Activated CD4-positive, alpha-beta T cell treated with anti-CD3 and anti-CD28 coated beads for 24 hours (primary cell): ENCODE results near the gene OR9G1.
"Not testable (repeated sequence)": the region's sequence is repeated elsewhere in the genome, so short reads cannot be mapped to it uniquely, and the experiment has no call there.

Source experiments
- DNase-seq, 2 donors: peaks; one replicate each; pipeline ENCODE4 v3.0.0-alpha.2; 2020; ENCODE audit warnings: low read depth in 2 of 2

The OR9G1 gene, protein sequence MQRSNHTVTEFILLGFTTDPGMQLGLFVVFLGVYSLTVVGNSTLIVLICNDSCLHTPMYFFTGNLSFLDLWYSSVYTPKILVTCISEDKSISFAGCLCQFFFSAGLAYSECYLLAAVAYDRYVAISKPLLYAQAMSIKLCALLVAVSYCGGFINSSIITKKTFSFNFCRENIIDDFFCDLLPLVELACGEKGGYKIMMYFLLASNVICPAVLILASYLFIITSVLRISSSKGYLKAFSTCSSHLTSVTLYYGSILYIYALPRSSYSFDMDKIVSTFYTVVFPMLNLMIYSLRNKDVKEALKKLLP

DNA sequence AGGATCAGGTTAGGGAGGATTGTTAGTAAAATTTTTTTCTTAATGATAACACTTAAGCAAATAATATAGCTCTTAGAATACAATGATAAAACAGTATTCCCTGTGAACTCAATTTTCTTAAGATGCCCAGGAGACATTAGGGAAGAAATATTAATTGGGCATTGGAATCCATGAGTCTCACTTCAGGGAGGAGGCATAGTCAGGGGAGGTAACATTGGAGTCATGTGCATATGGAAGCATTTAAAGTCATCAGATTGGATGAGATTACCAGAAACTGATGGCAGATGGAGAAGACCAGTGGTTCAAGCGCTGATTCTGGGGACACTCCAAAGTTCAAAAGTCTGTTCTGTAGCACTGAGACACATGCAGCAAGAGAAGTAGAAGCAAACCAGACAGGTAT lies at the start of gene OR9G1:
TSS of gene OR9G1 (plus strand) at position 301 of the 400 bp plus-strand sequence. CDS start 1,293 bp downstream, outside the sequence.
- no peak for DNase-seq

DNA sequence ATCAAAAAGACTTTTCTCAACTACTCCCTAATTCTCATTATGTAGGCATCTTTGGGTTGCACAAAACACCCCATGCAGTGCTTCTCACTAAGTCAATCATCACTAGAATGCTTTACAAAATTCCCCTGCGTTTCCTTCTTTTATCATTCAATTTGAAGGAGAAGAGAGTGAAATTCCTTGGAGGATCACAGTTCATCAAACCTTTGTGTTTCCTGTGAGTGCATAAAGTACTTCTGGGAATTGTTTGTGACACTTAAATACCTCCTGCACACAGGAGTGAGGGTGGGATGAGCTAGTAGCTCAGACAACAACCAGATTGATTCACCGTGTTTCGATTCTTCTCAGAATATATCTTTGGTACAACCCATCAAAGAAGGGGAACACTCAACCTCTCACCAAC lies 39.1 kb upstream of the OR9G1 start:
- DNase-seq = no peak

DNA sequence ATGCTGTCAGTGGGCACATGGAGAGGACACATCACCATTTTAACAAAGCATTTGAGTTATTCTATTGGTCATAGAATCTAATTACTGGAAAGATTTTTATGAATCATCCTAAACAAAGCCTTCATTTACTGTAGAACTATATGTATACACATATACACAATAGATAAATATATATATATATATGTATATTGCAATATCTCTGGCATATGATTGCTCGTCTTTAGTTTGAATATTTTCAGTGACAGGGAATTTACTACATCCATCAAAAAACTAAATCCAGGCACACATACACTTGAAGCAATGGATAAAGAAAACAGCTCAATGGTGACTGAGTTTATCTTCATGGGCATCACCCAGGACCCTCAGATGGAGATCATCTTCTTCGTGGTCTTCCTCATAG lies 35.5 kb upstream of the OR9G1 start, which contains the start of gene OR5AR1:
TSS of gene OR5AR1 (plus strand) at position 301 of the 400 bp plus-strand sequence. CDS start at position 301, 0 bp downstream.
- DNase-seq = no peak

DNA sequence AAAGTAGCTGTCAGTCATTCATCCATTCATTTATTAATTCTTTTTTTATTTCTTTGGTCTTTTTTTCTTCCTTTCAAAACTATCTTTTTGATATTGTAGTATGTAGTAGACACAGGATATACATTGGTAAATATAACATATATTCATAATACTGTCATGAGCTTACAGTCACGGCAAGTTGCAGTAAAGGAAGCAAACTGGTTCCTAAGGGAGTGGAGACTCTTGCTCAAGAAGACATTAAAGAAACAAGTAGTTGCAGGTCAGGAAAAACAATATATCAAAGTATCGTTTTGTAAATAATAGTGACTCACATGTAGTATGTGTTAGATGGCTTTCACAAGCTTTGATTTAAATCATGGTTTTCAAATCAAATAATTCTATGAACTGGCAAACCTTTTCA lies 27.9 kb upstream of the OR9G1 start:
- DNase-seq = no peak

DNA sequence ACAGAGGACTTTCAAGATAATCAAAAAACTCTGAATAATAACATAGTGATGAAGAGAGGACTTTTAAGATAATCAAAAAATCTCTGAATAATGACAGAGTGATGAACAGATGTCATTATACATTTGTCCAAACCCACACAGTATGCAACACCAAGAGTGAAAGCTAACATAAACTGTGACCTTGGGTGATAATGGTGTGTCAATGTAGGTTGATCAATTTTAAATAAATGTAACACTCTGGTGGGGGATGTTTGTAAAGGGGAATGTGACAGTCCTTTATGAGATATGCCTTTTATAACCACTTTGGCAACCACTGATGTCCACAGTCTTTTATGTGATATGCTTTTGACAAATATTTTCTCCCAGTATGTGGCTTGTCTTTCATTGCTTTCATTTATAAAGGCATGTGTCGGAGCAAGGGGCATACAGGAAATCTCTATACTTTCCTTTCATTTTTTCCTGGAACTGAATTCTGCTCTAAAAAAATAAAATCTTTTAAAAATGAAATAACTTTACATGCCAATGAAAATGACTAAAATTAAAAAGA lies 10.3 kb upstream of the OR9G1 start:
- no peak for DNase-seq

DNA sequence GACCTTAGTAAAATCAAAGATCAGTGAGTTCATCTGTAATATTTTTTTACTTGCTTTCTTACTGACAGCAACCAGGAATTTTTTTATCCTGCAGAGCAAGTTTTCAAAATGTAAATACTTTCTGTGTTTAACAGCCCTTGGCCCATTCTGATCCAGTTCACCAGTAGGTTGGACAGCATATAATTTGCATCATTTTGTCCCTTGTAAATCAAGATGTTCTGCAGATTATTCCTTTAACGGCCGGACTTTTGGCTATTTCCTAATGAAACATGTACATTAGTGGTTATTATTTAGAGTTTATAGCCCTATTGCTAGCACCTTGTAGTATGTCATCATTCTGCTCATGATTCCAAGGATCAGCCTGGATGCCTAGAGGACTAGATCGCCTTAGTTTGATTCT lies 7.7 kb upstream of the OR9G1 start:
- DNase-seq = not testable (repeated sequence)

DNA sequence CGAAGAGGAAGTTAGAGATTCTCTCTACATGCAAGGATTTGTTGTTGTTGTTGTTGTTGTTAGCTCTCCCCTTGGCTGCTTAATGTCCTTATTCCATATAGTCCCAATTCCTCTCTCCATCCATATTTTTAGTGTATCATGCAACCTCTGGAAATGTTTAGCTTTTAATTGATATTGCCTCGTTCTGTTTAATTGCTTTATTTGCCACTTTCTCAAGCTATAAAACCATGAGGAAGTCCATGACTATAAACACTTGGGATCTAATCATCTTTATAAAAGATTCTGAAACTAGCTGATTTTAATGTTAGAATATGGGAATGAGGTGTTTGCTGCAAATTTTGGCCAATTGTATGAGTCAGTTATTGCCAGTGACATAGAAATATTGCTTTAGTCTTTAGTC lies 5.5 kb upstream of the OR9G1 start:
- DNase-seq = no peak

DNA sequence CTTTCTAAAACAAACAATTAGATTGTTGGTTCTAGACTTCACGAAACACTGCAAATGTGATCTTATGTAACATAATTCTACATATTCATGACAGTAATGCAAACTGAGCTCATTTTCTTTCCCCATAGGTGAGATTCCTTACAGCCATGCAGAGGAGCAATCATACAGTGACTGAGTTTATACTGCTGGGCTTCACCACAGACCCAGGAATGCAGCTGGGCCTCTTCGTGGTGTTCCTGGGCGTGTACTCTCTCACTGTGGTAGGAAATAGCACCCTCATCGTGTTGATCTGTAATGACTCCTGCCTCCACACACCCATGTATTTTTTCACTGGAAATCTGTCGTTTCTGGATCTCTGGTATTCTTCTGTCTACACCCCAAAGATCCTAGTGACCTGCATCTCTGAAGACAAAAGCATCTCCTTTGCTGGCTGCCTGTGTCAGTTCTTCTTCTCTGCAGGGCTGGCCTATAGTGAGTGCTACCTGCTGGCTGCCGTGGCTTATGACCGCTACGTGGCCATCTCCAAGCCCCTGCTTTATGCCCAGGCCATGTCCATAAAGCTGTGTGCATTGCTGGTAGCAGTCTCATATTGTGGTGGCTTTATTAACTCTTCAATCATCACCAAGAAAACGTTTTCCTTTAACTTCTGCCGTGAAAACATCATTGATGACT lies 1.5 kb downstream of the OR9G1 start:
- no peak for DNase-seq

DNA sequence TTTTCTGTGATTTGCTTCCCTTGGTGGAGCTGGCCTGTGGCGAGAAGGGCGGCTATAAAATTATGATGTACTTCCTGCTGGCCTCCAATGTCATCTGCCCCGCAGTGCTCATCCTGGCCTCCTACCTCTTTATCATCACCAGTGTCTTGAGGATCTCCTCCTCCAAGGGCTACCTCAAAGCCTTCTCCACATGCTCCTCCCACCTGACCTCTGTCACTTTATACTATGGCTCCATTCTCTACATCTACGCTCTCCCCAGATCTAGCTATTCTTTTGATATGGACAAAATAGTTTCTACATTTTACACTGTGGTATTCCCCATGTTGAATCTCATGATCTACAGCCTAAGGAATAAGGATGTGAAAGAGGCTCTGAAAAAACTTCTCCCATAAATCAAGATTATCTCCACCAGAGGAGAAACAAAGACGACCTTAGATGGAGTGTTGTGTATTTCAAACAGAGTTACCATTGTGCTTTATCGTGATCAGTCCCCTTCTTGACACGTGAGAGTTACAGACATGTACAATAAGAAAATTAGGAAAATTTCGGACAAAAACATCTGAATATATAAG lies 2.1 kb downstream of the OR9G1 start:
- no peak for DNase-seq

DNA sequence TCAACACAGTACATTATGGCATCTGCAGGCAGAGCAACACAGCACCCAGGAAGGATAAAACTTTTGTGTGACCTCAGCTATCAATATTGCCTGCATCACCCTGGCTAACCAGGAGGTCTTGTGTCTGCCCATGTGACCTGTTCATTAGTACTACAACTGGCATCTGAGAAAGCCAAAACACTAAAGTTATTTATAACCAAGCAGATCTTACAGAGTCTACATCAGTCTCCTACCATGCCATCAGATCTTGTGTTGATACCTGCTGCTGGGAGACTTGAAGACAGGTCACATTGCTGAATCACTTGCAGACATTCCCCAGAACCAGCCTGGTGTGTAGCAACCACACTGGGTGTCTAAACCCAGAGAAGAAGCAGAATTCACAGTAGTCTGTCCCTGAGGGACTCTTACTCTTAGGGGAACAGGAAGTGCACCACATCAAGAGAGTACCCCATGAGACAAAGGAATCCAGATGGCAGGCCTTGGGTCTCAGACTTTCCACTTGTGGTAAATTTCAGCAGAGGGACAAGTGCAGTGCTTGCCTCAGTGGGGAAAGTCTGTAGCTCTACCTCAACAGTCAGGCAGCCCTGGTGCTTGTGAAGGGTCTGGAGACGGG lies 7.0 kb downstream of the OR9G1 start:
- no peak for DNase-seq

DNA sequence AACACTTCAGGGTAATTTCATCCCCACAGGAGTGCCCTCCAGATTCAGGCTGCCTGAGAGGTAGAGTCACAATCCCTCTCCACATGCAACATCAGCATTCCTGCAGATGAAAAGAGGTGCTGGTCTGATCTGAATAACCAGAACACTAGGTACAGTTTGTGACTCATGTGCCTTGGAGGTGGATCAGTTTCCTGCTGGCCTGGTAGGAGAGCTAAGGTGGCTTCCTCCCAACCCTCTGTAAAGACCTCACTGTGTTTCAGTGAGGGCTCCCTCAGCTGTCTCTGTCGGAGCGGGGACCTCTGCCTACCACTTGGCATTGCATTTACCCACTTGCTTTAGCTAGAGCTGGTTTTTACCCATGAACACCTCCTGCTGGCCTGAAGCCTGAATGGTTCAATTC lies 7.6 kb downstream of the OR9G1 start:
- no peak for DNase-seq

DNA sequence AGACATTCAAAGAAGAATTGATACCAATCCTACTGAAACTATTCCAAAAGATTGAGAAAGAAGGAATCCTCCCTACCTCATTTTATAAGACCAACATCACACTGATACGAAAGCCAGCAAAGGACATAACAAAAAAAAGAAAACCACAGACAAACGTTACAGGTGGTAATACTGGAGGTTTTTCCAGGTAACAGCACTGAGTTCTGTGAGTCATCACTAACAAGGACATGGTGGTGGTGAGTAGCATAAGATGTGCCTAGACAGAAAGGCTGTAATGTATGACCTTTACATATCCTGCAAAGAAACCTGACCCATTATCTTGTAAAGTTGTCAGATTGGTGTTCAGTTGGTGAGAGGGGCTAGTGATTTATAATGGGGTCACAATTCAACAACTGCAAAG lies 15.3 kb downstream of the OR9G1 start:
- DNase-seq = no peak

DNA sequence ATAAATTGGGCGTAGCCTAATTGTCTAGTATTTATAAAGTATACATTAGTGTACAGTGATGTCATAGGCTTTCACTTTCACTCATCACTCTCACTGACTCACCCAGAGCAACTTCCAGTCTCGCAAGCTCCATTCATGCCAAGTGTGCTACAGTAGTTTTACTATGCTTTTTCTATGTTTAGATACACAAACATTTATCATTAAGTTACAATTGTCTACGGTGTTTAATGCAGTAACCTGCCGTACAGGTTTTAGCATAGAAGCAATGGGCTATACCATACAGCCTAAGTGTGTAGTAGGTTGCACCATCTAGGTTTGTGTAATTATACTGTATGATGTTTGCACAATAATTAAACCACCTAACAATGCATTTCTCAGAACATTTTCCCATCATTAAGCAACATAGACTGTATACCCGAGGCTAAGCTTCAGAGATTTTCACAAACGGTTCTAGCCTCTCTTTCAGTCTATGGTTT lies 17.5 kb downstream of the OR9G1 start:
- no peak for DNase-seq

DNA sequence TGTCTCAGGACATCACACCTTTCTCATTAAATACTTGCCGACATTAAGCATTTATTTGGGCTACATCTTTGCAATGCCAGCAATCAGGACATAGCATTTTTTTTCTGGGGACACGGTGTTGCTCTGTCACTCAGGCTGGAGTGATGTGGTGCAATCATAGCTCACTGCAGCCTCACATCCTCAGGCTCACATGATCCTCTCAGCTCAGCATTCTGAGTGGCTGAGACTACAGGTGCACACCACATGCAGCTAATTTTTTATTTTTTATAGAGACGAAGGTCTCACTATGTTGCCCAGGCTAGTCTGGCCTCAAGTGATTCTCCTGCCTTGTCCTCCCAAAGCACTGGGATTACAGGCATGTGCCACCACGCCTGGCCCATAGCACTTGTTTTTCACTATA lies 21.6 kb downstream of the OR9G1 start:
- no peak for DNase-seq

DNA sequence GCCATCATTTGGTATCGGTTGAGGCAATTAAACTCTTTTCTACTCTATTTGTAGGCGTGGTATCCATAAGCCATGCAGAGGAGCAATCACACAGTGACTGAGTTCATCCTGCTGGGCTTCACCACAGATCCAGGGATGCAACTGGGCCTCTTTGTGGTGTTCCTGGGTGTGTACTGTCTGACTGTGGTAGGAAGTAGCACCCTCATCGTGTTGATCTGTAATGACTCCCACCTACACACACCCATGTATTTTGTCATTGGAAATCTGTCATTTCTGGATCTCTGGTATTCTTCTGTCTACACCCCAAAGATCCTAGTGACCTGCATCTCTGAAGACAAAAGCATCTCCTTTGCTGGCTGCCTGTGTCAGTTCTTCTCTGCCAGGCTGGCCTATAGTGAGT lies 41.2 kb downstream of the OR9G1 start:
- DNase-seq = no peak

DNA sequence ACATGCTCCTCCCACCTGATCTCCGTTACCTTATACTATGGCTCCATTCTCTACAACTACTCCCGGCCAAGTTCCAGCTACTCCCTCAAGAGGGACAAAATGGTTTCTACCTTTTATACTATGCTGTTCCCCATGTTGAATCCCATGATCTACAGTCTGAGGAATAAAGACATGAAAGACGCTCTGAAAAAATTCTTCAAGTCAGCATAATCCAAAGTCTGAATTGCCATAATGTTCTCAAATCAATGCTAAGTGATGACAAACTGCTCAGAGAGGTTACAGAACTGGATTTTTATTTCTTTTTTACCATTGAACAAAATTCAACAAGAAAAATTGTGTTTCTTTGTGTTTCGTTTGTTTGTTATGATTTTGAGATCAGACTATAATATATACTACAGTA lies 42.0 kb downstream of the OR9G1 start:
- no peak for DNase-seq

DNA sequence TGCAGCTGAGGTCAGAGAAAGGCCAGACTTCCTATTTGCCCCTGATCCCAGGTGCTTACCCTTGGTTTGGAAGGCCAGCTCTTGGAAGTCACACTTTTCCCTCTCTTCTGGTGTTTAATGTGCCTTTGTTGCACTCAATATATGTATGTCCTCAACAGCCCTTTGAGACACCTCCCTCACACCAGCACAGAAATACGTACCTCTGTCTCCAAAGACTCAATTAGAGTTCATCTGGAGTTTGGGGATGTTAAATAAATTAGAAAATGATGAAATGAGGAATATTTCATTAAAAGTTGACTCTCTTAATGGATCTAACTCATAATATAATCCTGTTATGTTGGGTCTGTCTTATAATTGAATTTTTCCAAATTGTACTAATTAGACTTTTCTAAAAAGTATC lies 49.7 kb downstream of the OR9G1 start, which contains the start of gene OR9G4:
TSS of gene OR9G4 (minus strand) at position 101 of the 400 bp plus-strand sequence. CDS start 4,931 bp downstream, outside the sequence.
- DNase-seq = no peak

DNA sequence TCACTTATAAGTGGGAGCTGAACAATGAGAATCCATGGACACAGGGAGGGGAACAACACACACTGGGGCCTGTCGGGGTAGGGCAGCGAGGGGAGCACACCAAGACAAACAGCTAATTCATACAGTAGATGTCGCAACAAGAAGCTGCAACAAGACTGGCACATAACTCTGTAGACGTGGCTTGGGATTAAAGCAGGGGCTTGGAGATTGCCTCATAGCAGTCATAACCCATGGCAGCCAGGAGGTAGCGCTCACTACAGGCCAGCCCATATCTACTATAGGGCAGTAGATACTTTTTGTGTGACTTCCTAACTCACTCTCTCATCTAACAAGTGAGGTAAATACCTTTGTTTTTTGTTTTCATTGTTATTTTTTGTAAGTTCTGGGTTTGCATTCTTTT lies 51.3 kb downstream of the OR9G1 start:
- DNase-seq = no peak

DNA sequence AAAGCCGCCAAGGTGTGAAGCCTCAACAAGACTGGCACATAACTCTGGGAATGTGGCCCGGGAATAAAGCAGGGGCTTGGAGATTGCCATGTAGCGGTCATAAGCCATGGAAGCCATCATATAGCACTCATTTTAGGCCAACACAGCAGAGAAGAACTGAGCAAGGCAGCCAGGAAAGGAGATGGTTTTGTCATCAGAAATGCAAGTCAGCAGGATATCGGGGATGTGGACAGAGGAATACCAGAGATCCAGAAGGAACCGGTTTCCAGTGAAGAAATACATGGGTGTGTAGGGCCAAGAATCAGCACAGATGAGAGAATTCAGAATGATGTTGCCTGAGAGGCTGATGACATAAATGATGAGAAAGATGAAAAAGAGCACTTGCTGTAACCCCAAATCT lies 52.6 kb downstream of the OR9G1 start:
- DNase-seq = no peak
